HepG2 (cell line): ENCODE data around the gene BLVRA. TPM values are rescaled to one million over a fixed set of nuclear protein-coding genes. Genes with fewer than 3 reads are reported as not detected.

Experiments used
- ATAC-seq: fragments of 200-7000 bp; cut with Tn5 transposase; 3 replicates; pipeline ENCODE4 v1.9.1; 2020; ENCODE audit warnings: mild to moderate bottlenecking, moderate library complexity
- BruUV-seq: library from RNA; stranded (reverse); fragments of 400-500 nt; replicated peaks from 2 replicates; lab custom pipeline; 2021; lab: Mats Ljungman, UMichigan
- CTCF ChIA-PET: fragments of 300-600 bp; formaldehyde crosslinking; extraction: SDS; loops from one replicate; lab custom pipeline; 2021; ENCODE audit warnings: low total read pairs, inconsistent platforms, low intra/inter-chr PET ratio; lab: Yijun Ruan, JAX
- POLR2A ChIA-PET: fragments of 350-600 bp; sonication (Branson Sonifier 250); formaldehyde crosslinking; loops from one replicate; lab custom pipeline; 2020; ENCODE audit warnings: antibody characterized with exemption, inconsistent platforms; lab: Yijun Ruan, JAX
- DNase-seq: peaks from one replicate; pipeline ENCODE4 v3.0.0-alpha.2; 2015; ENCODE audit warnings: low spot score
- FAIRE-seq: peaks from 3 replicates; lab custom pipeline; 2011; peaks lifted over from hg19 to GRCh38; lab: Jason Lieb, UNC
- H2AFZ ChIP-seq: one replicate; pipeline ENCODE4 v1.6.1; 2011; ENCODE audit warnings: low read length, inconsistent platforms
- H3K27ac ChIP-seq: fragments of 300-600 bp; 3 replicates; pipeline ENCODE4 v1.8.0; 2011; ENCODE audit warnings: mixed run types, mild to moderate bottlenecking, mixed read lengths, low read length, inconsistent platforms; ENCODE audit not compliant: insufficient read depth; ENCODE audit errors: extremely low read length
- H3K27me3 ChIP-seq, 2 experiments: fragments of 200-600 bp in 1 of 2; 2 replicates in 1 of 2; 3 replicates in 1 of 2; pipeline versions ENCODE4 v1.6.0 to v1.8.0; 2011; ENCODE audit warnings: low read length in 2 of 2, mild to moderate bottlenecking in 2 of 2, moderate library complexity in 2 of 2, inconsistent platforms in 1 of 2; ENCODE audit not compliant: insufficient read depth in 2 of 2, control insufficient read depth in 1 of 2
- H3K36me3 ChIP-seq, 2 experiments: fragments of 200-600 bp in 1 of 2; replicated peaks in 1 of 2; 2 replicates in 1 of 2; 3 replicates in 1 of 2; pipeline versions ENCODE4 v1.5.1 to v1.8.0; 2011; ENCODE audit warnings: low read length in 2 of 2, inconsistent platforms in 1 of 2; ENCODE audit not compliant: insufficient read depth in 2 of 2, control insufficient read depth in 1 of 2
- H3K4me1 ChIP-seq: 2 replicates; pipeline ENCODE4 v1.5.1; 2012; ENCODE audit warnings: low read length, inconsistent platforms; ENCODE audit not compliant: insufficient read depth
- H3K4me2 ChIP-seq: 2 replicates; pipeline ENCODE4 v1.6.0; 2011; ENCODE audit warnings: low read depth, low read length, inconsistent platforms
- H3K4me3 ChIP-seq, 3 experiments: fragments of 200-600 bp in 1 of 3; sonication (generic), shearing (Covaris generic) in 1 of 3; replicated peaks in 1 of 3; 2 replicates each; pipeline ENCODE4 v1.5.1; 2011 to 2016; ENCODE audit warnings: low read length in 3 of 3, inconsistent platforms in 2 of 3, low read depth in 2 of 3, mild to moderate bottlenecking in 2 of 3, control low read depth in 1 of 3, mixed read lengths in 1 of 3; ENCODE audit not compliant: insufficient read depth in 1 of 3
- H3K79me2 ChIP-seq: one replicate; pipeline ENCODE4 v1.6.1; 2011; ENCODE audit warnings: low read length, inconsistent platforms; ENCODE audit not compliant: insufficient read depth
- H3K9ac ChIP-seq: 2 replicates; pipeline ENCODE4 v1.6.0; 2011; ENCODE audit warnings: mild to moderate bottlenecking, low read depth, low read length, inconsistent platforms; ENCODE audit not compliant: insufficient read depth
- H3K9me3 ChIP-seq: 2 replicates; pipeline ENCODE4 v1.5.1; 2012; ENCODE audit warnings: mild to moderate bottlenecking, low read length
- H4K20me1 ChIP-seq: 2 replicates; pipeline ENCODE4 v1.6.0; 2011; ENCODE audit warnings: inconsistent platforms, mild to moderate bottlenecking, low read length, moderate library complexity; ENCODE audit not compliant: insufficient read depth
- ARHGAP35 ChIP-seq: sonication (generic); formaldehyde crosslinking; IDR thresholded peaks from 2 replicates; pipeline ENCODE4 v1.9.0; 2022; ENCODE audit warnings: mild to moderate bottlenecking, inconsistent platforms, moderate library complexity, missing genetic modification reagents, borderline replicate concordance
- GRHL1 ChIP-seq: sonication (generic); formaldehyde crosslinking; conservative IDR thresholded peaks from 2 replicates; pipeline ENCODE4 v1.8.0; 2022; ENCODE audit warnings: missing genetic modification reagents
- HNRNPH1 ChIP-seq: fragments of 200-400 bp; formaldehyde crosslinking; optimal IDR thresholded peaks from 2 replicates; pipeline ENCODE3; 2017; ENCODE audit warnings: mild to moderate bottlenecking, low read depth, low read length
- THAP8 ChIP-seq: sonication (generic); formaldehyde crosslinking; IDR thresholded peaks from 2 replicates; pipeline ENCODE4 v1.5.1; 2020; ENCODE audit warnings: missing genetic modification reagents, mild to moderate bottlenecking, borderline replicate concordance
- ZNF33A ChIP-seq: sonication (generic); formaldehyde crosslinking; IDR thresholded peaks from 2 replicates; pipeline ENCODE4 v1.5.1; 2020; ENCODE audit warnings: missing genetic modification reagents, mild to moderate bottlenecking, moderate library complexity, borderline replicate concordance
- ZNF367 ChIP-seq: sonication (generic); formaldehyde crosslinking; IDR thresholded peaks from 2 replicates; pipeline ENCODE4 v1.4.0; 2020; ENCODE audit warnings: missing genetic modification reagents, borderline replicate concordance
- ZNF776 ChIP-seq: sonication (generic); formaldehyde crosslinking; IDR thresholded peaks from 2 replicates; pipeline ENCODE4 v1.4.0; 2020; ENCODE audit warnings: mild to moderate bottlenecking, missing genetic modification reagents
- WGBS: methylation state at CpG from one replicate; pipeline ENCODE4 v1.1.6; 2017; ENCODE audit warnings: low lambda C conversion rate; 5-methylcytosine and 5-hydroxymethylcytosine counted together
- in situ Hi-C: cut with HindIII; loops from 2 replicates; pipeline ENCODE4 v1.10.0; 2017; ENCODE audit warnings: low pct_unique_long_range_greater_than_20kb; ENCODE audit not compliant: extremely low pct_ligation_motif_present
- intact Hi-C: fragments of 100-400 bp; cut with micrococcal nuclease; formaldehyde crosslinking; loops from one replicate; pipeline ENCODE4 v1.10.0; 2022; ENCODE audit not compliant: unreplicated experiment
- polyA plus RNA-seq, 8 experiments: library from polyadenylated mRNA; depleted of rRNA in 3 of 8; stranded (reverse) in 7 of 8; unstranded in 1 of 8; fragments of >200 nt; fragmentation: Illumina TruSeq in 4 of 8; extraction: Trizol in 4 of 8; gene quantifications; 2 replicates each; pipeline versions ENCODE4 v1.2.1 to v1.2.3, GENCODE V29; 2011 to 2016; ENCODE audit warnings: low read depth in 4 of 8, missing spikeins in 1 of 8, mixed read lengths in 1 of 8; ENCODE audit not compliant: insufficient read depth in 1 of 8
- total RNA-seq, 5 experiments: library from RNA; depleted of rRNA; stranded (reverse); fragments of >200 nt; fragmentation: Illumina TruSeq; extraction: Trizol; gene quantifications; 2 replicates each; pipeline ENCODE4 v1.2.3, GENCODE V29; 2016; ENCODE audit warnings: low read depth in 1 of 5
- TF ChIP-seq, protein P1 (sequence below): sonication (generic); formaldehyde crosslinking; IDR thresholded peaks from 2 replicates; pipeline ENCODE4 v1.4.0; 2020; ENCODE audit warnings: mild to moderate bottlenecking, missing genetic modification reagents

BLVRA gene
- total and polyA plus RNA-seq, 2 of the 13 experiments (the other 11 are each of a cell fraction or from before 2014, with no cell fraction given): 39.2 to 64.2 TPM

DNA sequence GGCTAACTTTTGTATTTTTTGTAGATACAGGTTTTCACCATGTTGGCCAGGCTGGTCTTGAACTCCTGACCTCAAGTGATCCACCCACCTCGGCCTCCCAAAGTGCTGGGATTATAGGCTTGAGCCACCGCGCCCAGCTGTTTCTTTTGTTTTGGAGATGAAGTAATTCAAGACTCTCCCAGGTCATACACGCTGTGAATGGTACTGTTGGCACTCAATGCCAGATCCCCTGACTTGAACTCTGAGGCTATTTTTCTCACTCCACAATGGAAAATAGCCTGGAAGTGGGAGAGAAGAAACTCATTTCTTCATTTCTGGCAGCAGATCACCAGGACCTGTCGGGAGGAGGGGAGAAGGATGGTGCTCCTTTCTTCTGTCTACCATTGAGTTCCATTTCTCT, 32.4 kb downstream of the BLVRA start (continued):
- no peak for TF ChIP-seq GRHL1 (CRISPR knock-in tag)
- TF ChIP-seq, protein P1, sequence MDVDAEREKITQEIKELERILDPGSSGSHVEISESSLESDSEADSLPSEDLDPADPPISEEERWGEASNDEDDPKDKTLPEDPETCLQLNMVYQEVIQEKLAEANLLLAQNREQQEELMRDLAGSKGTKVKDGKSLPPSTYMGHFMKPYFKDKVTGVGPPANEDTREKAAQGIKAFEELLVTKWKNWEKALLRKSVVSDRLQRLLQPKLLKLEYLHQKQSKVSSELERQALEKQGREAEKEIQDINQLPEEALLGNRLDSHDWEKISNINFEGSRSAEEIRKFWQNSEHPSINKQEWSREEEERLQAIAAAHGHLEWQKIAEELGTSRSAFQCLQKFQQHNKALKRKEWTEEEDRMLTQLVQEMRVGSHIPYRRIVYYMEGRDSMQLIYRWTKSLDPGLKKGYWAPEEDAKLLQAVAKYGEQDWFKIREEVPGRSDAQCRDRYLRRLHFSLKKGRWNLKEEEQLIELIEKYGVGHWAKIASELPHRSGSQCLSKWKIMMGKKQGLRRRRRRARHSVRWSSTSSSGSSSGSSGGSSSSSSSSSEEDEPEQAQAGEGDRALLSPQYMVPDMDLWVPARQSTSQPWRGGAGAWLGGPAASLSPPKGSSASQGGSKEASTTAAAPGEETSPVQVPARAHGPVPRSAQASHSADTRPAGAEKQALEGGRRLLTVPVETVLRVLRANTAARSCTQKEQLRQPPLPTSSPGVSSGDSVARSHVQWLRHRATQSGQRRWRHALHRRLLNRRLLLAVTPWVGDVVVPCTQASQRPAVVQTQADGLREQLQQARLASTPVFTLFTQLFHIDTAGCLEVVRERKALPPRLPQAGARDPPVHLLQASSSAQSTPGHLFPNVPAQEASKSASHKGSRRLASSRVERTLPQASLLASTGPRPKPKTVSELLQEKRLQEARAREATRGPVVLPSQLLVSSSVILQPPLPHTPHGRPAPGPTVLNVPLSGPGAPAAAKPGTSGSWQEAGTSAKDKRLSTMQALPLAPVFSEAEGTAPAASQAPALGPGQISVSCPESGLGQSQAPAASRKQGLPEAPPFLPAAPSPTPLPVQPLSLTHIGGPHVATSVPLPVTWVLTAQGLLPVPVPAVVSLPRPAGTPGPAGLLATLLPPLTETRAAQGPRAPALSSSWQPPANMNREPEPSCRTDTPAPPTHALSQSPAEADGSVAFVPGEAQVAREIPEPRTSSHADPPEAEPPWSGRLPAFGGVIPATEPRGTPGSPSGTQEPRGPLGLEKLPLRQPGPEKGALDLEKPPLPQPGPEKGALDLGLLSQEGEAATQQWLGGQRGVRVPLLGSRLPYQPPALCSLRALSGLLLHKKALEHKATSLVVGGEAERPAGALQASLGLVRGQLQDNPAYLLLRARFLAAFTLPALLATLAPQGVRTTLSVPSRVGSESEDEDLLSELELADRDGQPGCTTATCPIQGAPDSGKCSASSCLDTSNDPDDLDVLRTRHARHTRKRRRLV (CRISPR knock-in tag): no peak
- TF ChIP-seq HNRNPH1: no peak

GRCh38 chr7:43791665-43792064, 33.2 kb downstream of the BLVRA start:
- ChIA-PET POLR2A (no interaction called here), CTCF (no interaction called here)
- intact Hi-C loops: no loop called here
- H3K27me3 ChIP-seq: no peaks in the 10 kb centered on the region
- H3K79me2 ChIP-seq: no peaks in the 10 kb centered on the region
- DNase-seq (no peak), FAIRE-seq (no peak), ATAC-seq (no peak)
- H3K4me3 ChIP-seq: no peak overlapping the region
- no TSS peak for BruUV-seq
- H3K9me3 ChIP-seq: no peaks in the 10 kb centered on the region
- peaks cover 19 to 52% of the 10 kb centered on the region in 2 experiments for H3K36me3 ChIP-seq
- no peaks in the 10 kb centered on the region for H4K20me1 ChIP-seq
- TF ChIP-seq THAP8 (CRISPR knock-in tag): no peak
- no peak for TF ChIP-seq ZNF33A (CRISPR knock-in tag)
- TF ChIP-seq ZNF776 (CRISPR knock-in tag): no peak
- TF ChIP-seq ZNF367 (CRISPR knock-in tag): no peak
- no peak for TF ChIP-seq ARHGAP35 (CRISPR knock-in tag)
- no peaks in the 10 kb centered on the region for H3K4me1 ChIP-seq
- H3K9ac ChIP-seq: no peak overlapping the region
- no peak overlapping the region for H3K4me2 ChIP-seq
- no peak overlapping the region for H3K27ac ChIP-seq
- WGBS: 84% methylated on average over 4 of the region's 4 CpGs
- H2AFZ ChIP-seq: no peak overlapping the region
- in situ Hi-C loops: no loop called here
